HG03196 (cell line): ENCODE measurements around the gene POGLUT3.

Experiments
- ATAC-seq: cut with Tn5 transposase; IDR thresholded peaks from one replicate; pipeline ENCODE4 v1.9.1; 2021; ENCODE audit not compliant: unreplicated experiment

POGLUT3 gene, protein sequence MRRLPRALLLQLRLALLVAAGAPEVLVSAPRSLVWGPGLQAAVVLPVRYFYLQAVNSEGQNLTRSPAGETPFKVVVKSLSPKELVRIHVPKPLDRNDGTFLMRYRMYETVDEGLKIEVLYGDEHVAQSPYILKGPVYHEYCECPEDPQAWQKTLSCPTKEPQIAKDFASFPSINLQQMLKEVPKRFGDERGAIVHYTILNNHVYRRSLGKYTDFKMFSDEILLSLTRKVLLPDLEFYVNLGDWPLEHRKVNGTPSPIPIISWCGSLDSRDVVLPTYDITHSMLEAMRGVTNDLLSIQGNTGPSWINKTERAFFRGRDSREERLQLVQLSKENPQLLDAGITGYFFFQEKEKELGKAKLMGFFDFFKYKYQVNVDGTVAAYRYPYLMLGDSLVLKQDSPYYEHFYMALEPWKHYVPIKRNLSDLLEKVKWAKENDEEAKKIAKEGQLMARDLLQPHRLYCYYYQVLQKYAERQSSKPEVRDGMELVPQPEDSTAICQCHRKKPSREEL

DNA sequence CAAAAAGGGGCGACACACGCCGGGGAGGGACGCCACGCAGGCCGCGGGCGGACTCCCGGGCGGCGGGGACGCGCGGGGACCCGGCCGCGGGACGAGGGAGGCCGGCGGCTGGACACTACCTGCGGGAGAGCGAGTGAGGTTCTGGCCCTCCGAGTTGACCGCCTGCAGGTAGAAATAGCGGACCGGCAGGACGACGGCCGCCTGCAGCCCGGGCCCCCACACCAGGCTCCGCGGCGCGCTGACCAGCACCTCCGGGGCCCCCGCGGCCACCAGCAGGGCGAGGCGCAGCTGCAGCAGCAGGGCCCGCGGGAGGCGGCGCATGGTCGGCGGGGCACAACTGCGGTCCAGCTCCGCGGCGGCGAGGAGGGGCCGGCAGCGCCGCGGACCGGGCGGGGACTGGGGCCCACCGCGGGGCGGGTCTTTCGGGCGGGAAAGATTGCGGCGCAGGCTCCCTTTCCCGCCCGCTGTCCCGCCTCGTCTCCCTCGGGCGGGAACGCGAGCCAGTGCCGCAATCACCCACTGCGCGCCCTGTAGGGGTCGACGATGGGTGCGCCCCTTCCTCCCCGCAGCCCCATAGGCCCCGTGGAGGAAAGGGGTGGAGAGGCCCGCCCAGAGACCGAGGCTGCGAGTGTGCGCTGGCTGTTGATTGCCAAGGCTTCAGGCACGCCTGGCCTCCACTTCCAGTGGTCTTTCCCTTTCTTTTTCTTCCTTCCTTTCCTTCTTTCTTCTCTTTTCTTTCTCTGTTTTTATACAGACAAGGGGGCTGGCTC lies at the start of gene POGLUT3:
Gene POGLUT3, minus strand, starts transcription at position 339 of the 770 bp plus-strand sequence. Its CDS starts 18 bp downstream, at position 321.
- peak; percentile 47 for ATAC-seq

GRCh38 chr11:108545909-108546501 lies 47.8 kb upstream of the POGLUT3 start:
- no peak for ATAC-seq

- ATAC-seq, result no peak
Observed at GRCh38 chr11:108543316-108543964, 45.3 kb upstream of the POGLUT3 start.

DNA sequence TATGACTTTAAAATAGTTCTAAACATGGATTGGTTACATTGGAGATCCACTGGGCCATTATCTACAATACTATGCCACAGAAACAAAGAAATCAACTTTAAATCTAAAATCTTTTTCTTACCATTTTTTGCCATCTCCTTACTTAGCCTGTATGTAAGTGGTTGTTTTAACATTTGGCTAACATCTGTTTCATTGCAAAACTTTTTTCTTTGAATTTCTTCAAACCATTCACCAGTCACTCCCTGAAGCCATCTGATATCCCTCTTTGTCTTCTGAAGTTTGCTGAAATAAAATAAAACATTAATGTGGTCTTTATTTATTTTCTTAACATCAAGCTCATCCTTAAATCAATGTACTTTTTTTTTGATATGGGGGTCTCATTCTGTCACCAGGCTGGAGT lies 43.3 kb upstream of the POGLUT3 start:
- ATAC-seq, result no peak

DNA sequence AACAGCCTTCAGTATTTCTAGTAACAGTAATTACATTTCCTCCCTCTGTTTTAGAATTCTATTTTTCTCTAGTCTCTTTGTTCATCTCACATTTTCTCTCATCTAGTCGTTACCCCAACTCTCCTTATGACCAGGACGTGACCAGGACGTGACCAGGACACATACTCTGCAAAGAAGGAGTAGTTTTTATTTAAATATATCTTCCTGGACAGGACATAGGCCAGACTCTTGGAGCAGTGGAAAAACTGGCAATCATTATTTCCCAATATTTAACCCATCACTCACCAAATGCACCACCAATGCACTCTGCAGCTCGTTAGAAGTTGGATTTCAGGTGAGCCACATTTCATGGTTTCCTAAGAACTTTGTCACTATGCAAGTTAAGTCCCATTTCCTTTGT lies 40.3 kb upstream of the POGLUT3 start:
- ATAC-seq, result no peak

DNA sequence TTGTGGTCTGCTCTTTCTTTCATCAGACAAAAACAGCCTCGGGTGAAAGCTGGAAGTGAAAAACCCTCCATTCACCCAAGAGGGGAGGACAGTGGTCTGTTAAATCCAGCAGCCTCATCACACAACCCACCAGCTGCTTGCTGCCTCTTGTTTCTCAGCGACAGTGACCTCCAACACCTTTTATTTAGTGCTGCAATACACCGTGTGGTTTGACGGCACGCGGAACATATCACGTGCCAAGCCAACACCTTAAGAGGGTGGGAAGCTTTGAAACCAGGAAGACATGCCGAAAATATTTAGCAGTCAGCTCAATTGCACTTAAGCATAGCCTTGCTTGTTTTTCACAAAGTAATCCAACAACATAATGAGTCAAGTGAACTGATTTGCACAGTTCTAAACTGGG lies 39.8 kb upstream of the POGLUT3 start:
- no peak for ATAC-seq

DNA sequence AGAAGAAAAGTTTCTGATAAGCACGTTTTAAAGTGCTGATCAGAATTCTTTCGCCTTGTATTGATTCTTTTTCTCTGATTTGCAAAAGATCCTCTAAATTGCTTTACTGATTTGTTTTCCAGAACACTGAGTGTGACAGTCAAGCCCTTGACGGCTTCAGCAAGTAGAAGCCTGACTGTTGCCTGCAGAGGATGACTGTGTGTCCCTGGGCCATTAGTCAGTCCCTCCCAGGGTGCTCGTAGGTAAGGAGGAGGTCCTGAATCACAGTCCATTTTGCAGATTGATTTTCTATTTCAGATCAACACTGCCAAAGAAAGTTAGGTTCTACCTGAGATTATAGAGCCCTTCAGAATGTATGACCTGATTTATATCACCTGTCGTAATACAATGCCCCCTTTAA lies 38.6 kb upstream of the POGLUT3 start:
- ATAC-seq, result no peak

GRCh38 chr11:108535384-108535955 lies 37.3 kb upstream of the POGLUT3 start:
- ATAC-seq, result no peak

DNA sequence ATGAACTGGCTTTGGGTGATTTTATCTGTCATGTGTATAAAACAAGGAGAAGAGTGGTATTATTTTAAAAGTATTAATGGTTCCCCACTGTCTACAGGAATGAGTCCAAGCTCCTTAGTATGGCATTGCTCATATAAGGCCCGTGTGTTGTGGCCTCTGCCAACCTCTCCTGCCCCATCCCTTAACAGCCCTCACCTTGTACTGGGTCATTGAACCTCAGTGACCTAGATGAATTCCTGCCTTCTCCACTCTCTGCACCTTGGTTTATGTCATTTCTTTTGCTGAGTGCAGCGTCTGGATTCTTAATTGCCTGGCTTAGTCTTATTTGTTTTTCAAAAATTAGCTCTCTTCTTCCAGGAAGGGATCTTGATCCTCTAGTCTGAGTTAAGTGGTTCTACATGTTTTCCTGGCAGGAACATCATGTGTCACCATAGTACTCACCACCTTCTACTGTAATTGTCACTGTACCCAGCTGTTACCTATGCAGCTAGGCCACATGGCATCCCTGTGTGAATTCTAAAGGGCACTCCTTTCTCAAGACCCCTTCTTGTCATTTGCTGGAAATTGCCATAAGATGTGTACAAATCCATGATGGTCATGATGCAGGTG lies 36.2 kb upstream of the POGLUT3 start:
- ATAC-seq, result no peak

DNA sequence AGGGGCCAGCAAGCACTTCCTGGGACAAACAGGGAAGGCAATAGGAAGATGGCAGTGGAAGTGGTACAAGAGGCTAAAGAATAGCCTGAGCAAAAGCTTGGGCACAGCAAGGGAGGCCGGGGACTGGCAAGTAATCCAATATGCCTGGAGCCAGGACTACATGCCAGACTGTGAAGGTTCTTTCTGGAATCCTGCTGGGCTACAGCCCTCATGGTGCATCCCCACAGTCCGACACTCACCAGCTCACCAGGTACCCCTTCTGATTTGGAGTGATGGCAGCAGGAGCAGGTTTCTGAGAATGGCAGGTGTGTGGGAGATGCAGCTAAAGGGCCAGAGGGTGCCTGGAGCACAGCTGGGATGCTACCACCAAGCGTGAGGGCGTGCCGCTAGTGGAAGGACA lies 32.2 kb upstream of the POGLUT3 start:
- no peak for ATAC-seq

DNA sequence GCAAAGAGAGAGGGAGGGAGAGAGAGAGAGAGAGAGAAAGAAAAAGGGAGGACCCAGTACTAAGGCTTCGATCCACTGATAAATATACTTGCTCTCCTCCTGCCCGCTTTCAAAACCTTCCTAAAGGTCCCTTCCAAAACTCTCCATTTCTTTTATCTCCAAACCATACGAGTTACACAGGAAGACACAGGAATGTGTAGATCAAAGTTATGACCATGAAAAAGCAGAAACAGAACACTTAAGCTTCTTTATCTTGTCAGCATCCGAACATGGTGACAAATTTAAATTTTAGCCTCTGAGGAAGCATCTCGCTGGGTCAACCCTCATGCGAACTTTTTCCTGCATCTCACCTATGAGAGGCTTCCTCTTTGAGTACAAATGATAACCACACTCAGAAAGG lies 29.2 kb upstream of the POGLUT3 start:
- no peak for ATAC-seq

DNA sequence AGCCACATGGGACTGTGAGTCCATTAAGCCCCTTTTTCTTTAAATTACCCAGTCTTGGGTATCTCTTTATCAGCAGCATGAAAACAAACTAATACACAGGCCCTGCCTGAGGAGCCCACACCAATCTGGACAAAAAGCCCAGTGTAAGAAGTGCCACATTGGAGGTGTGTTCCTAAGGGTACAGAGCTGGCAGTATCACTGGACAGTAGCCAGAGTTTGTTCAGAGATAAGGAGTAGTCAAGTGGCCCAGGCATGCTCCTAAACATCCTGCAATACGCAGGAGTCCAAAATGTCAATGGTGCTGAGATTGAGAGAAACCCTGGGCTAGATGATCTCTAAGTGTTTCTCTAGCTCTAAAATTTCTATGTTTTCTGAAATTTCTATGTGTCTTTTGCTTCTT lies 27.0 kb upstream of the POGLUT3 start:
- no peak for ATAC-seq

- ATAC-seq, result no peak
Observed at GRCh38 chr11:108524422-108524821, 26.2 kb upstream of the POGLUT3 start.

- ATAC-seq, result no peak
Observed at GRCh38 chr11:108522318-108522717, 24.1 kb upstream of the POGLUT3 start.

GRCh38 chr11:108518581-108518980 lies 20.4 kb upstream of the POGLUT3 start:
- ATAC-seq, result no peak

DNA sequence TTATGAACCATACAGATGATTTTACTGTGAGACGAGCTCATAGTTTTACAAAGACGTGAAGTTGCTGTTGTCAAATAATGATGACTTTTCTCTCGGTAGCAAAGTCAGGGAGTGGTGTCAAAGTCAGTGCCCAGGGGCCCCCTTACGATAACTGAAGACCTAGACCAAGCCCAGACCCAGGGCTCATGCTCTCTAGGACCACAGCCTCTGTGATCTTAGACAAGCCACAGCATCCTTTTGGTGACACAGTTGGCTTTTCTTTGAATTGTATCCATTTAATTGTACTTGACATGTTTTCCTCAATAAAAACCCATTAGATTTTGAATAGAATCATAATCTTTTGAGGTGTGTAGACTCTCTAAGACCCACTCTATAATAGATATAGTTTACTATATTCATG lies 17.9 kb upstream of the POGLUT3 start:
- ATAC-seq, result no peak

DNA sequence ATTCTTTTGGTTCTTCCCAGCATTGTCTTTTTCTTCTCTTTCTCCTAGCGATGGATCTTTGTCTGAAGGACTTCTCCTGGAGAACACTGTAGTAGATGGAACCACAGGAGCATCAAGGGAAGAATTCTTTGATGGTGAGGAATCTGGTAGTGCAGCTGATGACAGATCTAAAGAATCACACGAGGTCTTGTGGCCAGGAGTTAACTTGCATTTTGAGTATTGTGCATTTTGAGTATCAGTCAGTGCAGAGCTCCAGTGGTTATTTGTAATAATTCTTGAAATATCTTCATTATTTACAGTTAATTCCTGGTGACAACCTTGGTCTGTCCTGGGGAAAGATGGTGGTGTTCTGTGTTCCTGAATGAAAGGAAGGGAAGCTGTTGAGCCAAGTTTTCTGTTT lies 14.5 kb upstream of the POGLUT3 start:
- ATAC-seq, result no peak

DNA sequence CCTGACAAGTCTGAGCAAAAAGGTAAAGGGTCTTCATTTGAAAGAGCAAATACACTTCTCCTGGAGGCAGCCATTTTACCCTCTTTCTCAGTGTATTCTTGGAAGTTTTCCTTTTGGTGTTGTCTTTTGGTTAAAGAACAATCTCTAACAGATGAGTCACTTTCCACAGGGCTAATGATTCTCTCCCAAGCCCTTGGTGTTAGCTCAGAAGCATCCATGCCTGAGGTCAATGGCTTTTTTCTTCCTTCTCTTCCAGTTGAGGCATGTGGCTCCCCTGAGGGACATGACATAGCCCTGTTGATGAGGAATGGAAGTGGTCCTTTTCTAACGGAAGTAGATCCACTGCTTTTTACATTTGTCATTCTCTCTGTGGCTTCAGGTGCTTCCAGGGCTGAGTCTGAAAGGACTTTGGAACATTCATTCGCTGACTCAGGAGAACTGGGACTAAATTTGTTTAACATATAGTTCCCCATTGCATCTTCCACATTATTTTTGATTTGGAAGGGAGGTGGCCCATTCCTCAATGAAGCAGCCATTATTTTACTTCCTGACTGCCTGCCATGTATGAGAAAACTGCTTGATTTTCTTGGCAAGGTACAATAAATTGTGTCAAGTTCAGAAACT lies 13.8 kb upstream of the POGLUT3 start:
- no peak for ATAC-seq

GRCh38 chr11:108508653-108509593 lies 10.7 kb upstream of the POGLUT3 start:
- ATAC-seq, result no peak
